Hindlimb muscle (tissue), 1 donor: ENCODE data around the gene EXOC3. TPM values are rescaled to one million over a fixed set of nuclear protein-coding genes. Genes with fewer than 3 reads are reported as not detected.
"Not testable (repeated sequence)": the region's sequence is repeated elsewhere in the genome, so short reads cannot be mapped to it uniquely, and the experiment has no call there.

ENCODE experiments used
- DNase-seq: peaks from one replicate; pipeline ENCODE4 v3.0.0-alpha.2; 2013
- polyA plus RNA-seq: library from polyadenylated mRNA; unstranded; fragments of 120-200 nt; gene quantifications from one replicate; pipeline ENCODE4 v1.2.1, GENCODE V29; 2013; ENCODE audit not compliant: insufficient read length

EXOC3 gene
- polyA plus RNA-seq, 1 donor = 42.1 TPM

DNA sequence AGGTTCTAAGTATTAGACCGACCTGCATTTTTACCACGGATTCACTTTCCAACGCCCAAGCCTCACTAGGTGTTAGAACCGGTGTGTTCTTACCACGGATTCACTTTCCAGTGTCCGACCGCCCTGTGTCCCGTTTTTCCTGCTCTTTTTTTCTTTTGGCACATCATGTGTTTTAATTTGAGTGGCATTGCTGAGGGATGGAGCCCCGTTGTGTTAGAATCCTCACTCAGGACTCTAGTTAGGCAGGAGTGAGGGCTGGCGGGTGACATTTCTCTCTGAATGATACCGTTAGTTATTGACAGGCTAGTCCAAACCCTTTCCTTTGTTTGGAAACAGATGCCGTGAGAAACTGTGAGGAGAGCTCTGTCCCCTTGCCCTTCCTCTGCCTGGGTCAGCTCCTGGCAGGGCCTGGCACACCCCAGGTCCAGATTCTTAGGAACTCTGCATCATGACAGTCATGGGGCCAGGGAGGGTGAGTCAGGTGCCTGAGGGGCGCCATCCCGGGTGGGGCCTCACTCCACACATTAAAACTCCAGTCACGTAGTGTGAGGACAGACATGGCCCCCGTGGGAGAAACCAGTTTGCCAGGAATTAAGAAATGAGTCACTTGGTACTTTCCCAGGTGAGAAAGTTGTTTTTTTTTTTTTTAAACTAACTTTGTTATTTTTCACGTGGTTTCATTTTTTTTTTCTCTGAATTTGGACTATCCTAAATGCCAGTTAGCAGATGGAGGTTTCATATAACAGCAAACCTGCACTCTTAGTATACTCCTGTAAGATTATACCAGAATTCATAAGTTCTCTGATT, 15.8 kb downstream of the EXOC3 start:
- DNase-seq = no peak

DNA sequence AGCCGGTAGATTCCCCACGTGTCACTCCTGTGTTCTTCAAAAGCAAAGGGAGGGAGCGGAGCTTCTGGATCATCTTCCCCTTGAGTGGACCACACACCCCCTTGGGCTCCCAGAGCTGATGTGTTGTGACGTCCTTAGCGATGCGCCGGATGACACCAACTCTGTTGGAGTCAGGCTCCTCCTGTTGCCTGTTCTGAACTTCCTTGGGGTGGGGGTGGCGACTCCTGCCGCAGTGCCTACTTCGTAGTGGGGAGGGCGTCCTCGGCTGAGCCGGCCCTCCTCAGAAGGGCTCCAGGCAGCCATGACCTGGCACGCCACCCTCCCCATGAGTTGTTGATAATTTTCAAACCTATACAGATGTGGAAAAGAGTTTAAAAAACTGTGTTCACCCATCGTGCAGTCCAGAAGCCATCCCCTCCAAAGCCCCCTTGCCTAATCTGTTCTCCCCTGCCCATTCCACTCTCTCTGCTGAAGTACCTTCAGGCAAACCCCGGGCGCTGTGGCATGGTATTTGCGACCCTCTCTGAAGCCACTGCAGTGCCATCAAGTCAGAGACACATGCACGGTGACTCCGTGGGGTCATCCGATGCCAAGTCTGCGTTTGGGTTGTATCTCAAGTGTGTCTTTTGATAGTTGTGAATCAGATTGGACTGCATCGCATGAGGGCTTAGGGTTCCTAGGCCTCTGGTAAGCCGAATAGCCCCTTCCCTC, 16.7 kb downstream of the EXOC3 start:
- no peak for DNase-seq

DNA sequence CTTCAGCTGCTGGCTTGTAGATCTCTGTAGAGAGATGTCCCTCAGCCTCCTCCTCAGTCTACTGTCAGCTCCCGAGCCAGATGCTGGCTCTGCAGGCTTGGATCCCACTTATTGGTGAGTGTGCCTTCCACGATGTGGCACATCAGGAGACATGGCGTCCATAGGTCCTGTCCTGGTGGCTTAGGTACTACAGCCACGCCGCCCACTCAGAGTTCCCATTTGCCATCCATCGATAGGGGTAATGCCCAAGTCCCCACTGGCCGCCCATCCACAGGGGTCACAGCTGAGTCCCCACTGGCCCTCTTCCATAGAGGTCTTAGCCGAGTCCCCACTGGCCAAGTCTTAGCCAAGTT, 17.3 kb downstream of the EXOC3 start:
- DNase-seq = no peak

DNA sequence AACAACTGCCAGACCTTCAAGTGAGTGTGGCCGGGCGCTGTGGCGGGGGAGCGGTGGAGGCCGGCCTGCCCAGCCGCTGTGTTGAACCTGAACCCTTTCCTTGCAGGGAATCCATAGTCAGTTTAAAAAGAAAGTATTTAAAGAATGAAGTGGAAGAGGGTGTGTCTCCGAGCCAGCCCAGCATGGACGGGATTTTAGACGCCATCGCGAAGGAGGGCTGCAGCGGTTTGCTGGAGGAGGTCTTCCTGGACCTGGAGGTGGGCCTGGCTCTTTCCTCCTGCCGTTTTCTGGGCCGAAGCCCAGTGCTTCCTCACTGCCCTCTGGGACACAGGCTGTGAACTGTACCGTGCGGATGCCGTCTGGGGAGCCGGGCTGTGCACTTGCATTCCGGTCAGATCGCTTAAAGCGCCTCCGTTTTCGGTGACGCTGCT, 19.1 kb downstream of the EXOC3 start:
- no peak for DNase-seq

DNA sequence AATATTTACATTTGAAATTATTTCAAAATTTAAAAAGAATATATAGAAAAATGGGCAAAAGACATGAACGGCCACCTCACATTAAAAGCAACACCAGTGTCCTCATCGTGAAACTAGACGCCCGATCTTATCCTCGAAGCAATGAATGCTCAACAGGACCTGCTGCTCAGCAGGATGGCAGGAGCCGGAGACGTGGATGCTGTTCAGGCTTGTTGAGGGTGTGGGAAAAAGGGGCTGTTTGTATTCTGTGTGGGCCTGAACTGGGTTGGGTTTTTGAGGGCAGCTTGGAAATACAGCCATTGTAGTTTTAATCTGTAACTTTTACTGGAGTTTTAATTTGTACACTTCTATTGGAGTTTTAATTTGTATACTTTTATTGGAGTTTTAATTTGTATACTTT, 20.3 kb downstream of the EXOC3 start:
- DNase-seq = no peak

DNA sequence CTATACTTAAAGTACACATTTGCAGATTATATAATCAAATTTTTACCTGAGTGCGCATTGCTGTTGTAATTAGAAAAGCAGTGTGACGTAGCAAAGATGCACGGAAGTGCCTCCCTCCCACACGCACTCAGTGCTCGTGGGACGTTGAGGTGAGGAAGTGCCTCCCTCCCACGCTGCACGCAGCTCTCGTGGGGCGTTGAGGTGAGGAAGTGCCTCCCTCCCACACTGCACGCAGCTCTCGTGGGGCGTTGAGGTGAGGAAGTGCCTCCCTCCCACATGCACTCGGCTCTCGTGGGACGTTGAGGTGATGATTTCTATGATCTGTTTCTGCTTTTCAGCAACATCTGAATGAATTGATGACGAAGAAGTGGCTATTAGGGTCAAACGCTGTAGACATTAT, 21.0 kb downstream of the EXOC3 start:
- DNase-seq = no peak

- DNase-seq = no peak
Measured at GRCh38 chr5:464446-464842, 21.5 kb downstream of the EXOC3 start.

GRCh38 chr5:464843-465590, 22.0 kb downstream of the EXOC3 start:
- no peak for DNase-seq

GRCh38 chr5:465591-466403, 22.8 kb downstream of the EXOC3 start:
- DNase-seq = no peak

- DNase-seq = no peak
Measured at GRCh38 chr5:466661-467310, 23.8 kb downstream of the EXOC3 start.

DNA sequence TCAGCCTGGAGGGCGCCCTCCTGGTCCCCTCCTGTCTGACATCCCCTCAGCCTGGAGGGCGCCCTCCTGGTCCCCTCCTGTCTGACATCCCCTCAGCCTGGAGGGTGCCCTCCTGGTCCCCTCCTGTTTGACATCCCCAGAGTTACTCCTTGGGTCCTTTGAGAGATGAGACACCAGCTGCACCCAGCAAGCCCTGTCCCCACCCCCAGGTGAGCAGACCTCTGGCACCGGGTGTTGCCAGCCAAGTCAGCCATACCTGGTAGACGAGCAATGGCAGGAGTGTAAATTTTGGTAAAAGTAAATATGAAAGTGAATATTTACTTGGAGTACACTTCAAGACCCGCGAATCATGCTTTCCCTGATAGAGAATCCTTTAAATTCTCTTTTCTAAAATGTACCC, 25.4 kb downstream of the EXOC3 start:
- no peak for DNase-seq

- no peak for DNase-seq
Measured at GRCh38 chr5:469752-470483, 26.9 kb downstream of the EXOC3 start.

DNA sequence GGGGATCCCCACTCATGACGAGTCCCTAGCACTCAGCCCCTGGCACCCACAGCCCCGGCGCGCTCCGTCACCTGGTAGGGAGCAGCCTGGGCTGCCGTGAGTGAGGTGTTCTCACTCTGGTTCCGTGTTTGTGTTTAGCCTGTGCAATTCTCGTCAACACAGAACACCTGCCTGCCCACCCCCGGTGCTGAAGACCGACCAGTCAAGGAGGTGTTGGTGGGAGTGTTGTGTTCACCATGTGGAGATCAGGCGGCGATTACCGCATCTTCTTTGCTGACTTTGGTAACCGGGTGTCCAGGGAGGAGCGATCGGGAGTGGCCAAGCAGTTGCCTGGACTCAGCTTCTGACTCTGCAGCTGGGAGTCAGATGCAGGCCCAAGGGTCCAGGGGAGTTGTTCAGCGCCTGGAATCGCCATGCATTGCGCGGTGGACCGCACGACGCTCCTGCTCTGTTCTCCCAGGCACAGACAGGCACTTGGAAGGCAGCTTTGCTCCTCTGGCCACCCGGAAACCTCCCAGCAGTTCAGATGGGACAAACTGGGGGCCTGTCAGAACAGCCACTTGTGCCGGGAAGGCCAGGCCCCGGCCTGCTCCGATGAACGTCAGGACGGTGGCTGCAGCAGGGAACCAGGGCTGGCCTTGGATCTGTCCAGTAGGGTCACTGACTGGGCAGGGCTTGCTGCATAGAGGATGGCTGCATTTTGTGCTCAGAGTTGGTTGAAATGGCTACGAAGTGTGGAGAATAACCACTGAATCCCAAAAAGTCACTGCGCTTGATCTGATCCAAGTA, 28.2 kb downstream of the EXOC3 start:
- DNase-seq = no peak

DNA sequence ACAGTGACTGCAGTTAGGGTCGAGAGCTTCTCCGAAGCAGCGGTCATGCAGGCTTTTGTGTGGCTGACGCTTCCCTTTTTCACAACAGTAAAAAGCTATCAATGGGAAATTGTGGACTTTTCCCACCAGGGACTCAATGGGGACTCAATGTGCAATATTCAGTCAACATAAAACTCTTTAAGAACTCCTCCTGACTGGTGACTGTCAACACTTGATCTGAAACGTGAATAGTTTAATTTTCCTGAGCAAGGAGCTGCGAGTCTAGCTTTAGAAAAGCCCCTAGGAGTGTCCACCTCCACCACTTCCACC, 28.7 kb downstream of the EXOC3 start:
- no peak for DNase-seq

GRCh38 chr5:472076-472655, 29.2 kb downstream of the EXOC3 start:
- no peak for DNase-seq

GRCh38 chr5:472656-473550, 29.9 kb downstream of the EXOC3 start:
- DNase-seq = peak; percentile 90

- peak; percentile 37 for DNase-seq
Measured at GRCh38 chr5:473551-474192, 30.7 kb downstream of the EXOC3 start.

GRCh38 chr5:474232-474839, 31.4 kb downstream of the EXOC3 start:
- DNase-seq = not testable (repeated sequence)
